ENCODE data around the gene ARHGAP29.

Gene ARHGAP29

GRCh38 chr1:94237291-94238226, at the start of gene ARHGAP29:
TSS of gene ARHGAP29 (minus strand) at chr1:94237584. CDS start at chr1:94231611, 5,973 bp downstream.
- DNase-seq (ENCODE audit: low spot score): peak; percentile 15

- DNase-seq (ENCODE audit: low spot score): no peak
Observed at GRCh38 chr1:94286864-94287437, 49.6 kb upstream of the ARHGAP29 start.

GRCh38 chr1:94285031-94285654, 47.8 kb upstream of the ARHGAP29 start:
- DNase-seq (ENCODE audit: low spot score): peak; percentile 35

- no peak for DNase-seq (ENCODE audit: low spot score)
Observed at GRCh38 chr1:94284476-94284875, 47.1 kb upstream of the ARHGAP29 start.

GRCh38 chr1:94283462-94283861, 46.1 kb upstream of the ARHGAP29 start:
- no peak for DNase-seq (ENCODE audit: low spot score)

GRCh38 chr1:94282143-94282711, 44.8 kb upstream of the ARHGAP29 start:
- DNase-seq (ENCODE audit: low spot score): no peak

GRCh38 chr1:94281361-94282142, 44.2 kb upstream of the ARHGAP29 start:
- no peak for DNase-seq (ENCODE audit: low spot score)

GRCh38 chr1:94280541-94280940, 43.2 kb upstream of the ARHGAP29 start:
- no peak for DNase-seq (ENCODE audit: low spot score)

- DNase-seq (ENCODE audit: low spot score): no peak
Observed at GRCh38 chr1:94279462-94279861, 42.1 kb upstream of the ARHGAP29 start.

- no peak for DNase-seq (ENCODE audit: low spot score)
Observed at GRCh38 chr1:94279038-94279437, 41.7 kb upstream of the ARHGAP29 start.

GRCh38 chr1:94276988-94277434, 39.6 kb upstream of the ARHGAP29 start:
- DNase-seq (ENCODE audit: low spot score): no peak

GRCh38 chr1:94275083-94275482, 37.7 kb upstream of the ARHGAP29 start:
- DNase-seq (ENCODE audit: low spot score): no peak

GRCh38 chr1:94274561-94274960, 37.2 kb upstream of the ARHGAP29 start:
- DNase-seq (ENCODE audit: low spot score): no peak

GRCh38 chr1:94273111-94273510, 35.7 kb upstream of the ARHGAP29 start:
- no peak for DNase-seq (ENCODE audit: low spot score)

GRCh38 chr1:94272388-94272787, 35.0 kb upstream of the ARHGAP29 start:
- no peak for DNase-seq (ENCODE audit: low spot score)

GRCh38 chr1:94271373-94271772, 34.0 kb upstream of the ARHGAP29 start:
- no peak for DNase-seq (ENCODE audit: low spot score)

- DNase-seq (ENCODE audit: low spot score): no peak
Observed at GRCh38 chr1:94270801-94271203, 33.4 kb upstream of the ARHGAP29 start.

- no peak for DNase-seq (ENCODE audit: low spot score)
Observed at GRCh38 chr1:94269921-94270320, 32.5 kb upstream of the ARHGAP29 start.

- DNase-seq (ENCODE audit: low spot score): no peak
Observed at GRCh38 chr1:94265906-94266305, 28.5 kb upstream of the ARHGAP29 start.

GRCh38 chr1:94265011-94265422, 27.6 kb upstream of the ARHGAP29 start:
- no peak for DNase-seq (ENCODE audit: low spot score)

GRCh38 chr1:94260635-94261387, 23.4 kb upstream of the ARHGAP29 start:
- DNase-seq (ENCODE audit: low spot score): no peak

Data from COLO829 (cell line).